ENCODE results near the gene ACTBL2. TPM values are rescaled to one million over a fixed set of nuclear protein-coding genes. Genes with fewer than 3 reads are reported as not detected.
A peak's percentile ranks its signal among the peaks of the same experiment; 100 is the strongest.

ACTBL2 gene
- total RNA-seq, 1 donor from 2014 or later, result 0.07 TPM

GRCh38 chr5:57436586-57436985 is 46.0 kb downstream of the ACTBL2 start:
- Mint-ChIP-seq H3K4me1 (peaks cover 46% of the 10 kb centered on the region), H3K4me3 (no peak overlapping the region), H3K36me3 (no peaks in the 10 kb centered on the region), H3K27me3 (ENCODE audit: low read depth) (no peaks in the 10 kb centered on the region), H3K9me3 (no peaks in the 10 kb centered on the region), H3K27ac (no peak overlapping the region)
- TF ChIP-seq, protein P1, sequence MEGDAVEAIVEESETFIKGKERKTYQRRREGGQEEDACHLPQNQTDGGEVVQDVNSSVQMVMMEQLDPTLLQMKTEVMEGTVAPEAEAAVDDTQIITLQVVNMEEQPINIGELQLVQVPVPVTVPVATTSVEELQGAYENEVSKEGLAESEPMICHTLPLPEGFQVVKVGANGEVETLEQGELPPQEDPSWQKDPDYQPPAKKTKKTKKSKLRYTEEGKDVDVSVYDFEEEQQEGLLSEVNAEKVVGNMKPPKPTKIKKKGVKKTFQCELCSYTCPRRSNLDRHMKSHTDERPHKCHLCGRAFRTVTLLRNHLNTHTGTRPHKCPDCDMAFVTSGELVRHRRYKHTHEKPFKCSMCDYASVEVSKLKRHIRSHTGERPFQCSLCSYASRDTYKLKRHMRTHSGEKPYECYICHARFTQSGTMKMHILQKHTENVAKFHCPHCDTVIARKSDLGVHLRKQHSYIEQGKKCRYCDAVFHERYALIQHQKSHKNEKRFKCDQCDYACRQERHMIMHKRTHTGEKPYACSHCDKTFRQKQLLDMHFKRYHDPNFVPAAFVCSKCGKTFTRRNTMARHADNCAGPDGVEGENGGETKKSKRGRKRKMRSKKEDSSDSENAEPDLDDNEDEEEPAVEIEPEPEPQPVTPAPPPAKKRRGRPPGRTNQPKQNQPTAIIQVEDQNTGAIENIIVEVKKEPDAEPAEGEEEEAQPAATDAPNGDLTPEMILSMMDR (IDR thresholded peaks at IDR 0.05; ENCODE audit: unreplicated experiment), result no peak
- DNase-seq (ENCODE audit: low spot score in 2 of 2, unreplicated experiment in 2 of 2), result no peak

DNA sequence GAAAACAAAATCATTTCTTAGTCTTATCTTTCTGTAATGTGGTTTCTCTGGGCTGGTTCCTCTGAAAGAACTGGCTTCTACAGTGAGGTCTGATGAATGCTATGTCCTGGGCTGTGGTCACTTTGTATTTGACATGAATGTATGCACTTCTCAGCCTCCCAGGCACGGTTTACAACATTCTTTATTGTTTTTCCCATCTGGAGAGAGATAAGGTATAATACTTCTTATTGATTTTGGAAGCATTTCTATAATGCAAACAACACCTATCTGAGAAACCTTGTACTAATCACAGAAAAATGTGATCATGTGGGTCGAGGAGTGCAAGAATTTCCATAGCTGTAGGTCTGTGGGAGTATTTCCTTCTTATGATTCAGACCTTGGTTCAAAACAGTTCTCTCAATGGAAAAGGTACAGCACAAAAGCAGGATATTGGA is 46.9 kb downstream of the ACTBL2 start:
- DNase-seq (ENCODE audit: low spot score in 2 of 2, unreplicated experiment in 2 of 2), result no peak
- TF ChIP-seq, protein P1 (IDR thresholded peaks at IDR 0.05; ENCODE audit: unreplicated experiment), result no peak
- Mint-ChIP-seq H3K4me1 (peaks cover 39% of the 10 kb centered on the region), H3K4me3 (no peak overlapping the region), H3K27me3 (ENCODE audit: low read depth) (no peaks in the 10 kb centered on the region), H3K9me3 (no peaks in the 10 kb centered on the region), H3K36me3 (no peaks in the 10 kb centered on the region), H3K27ac (peak overlapping the region; percentile 82)

DNA sequence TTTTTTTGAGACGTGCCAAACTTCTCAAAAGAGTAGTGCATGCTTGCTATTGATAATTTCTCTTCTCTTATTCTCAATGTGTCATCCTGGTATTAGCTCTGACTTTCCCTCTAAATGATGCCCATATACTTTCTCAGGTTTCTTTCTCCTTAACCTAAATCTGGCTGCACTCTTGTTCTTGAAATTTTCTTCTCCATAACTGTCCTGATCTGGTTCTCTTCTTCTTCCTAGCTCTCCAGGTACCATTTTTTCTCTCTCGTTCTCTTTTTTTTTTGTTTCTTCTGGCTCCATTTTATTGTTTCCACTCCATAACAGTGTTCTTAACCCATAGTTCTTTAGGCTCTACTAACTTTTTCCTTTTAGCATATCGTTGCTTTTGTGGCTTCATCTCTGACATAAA is 47.9 kb downstream of the ACTBL2 start:
- Mint-ChIP-seq H3K27ac (peak overlapping the region; percentile 82), H3K36me3 (no peaks in the 10 kb centered on the region), H3K4me3 (no peak overlapping the region), H3K27me3 (ENCODE audit: low read depth) (no peaks in the 10 kb centered on the region), H3K4me1 (peaks cover 39% of the 10 kb centered on the region), H3K9me3 (no peaks in the 10 kb centered on the region)
- TF ChIP-seq, protein P1 (IDR thresholded peaks at IDR 0.05; ENCODE audit: unreplicated experiment), result no peak
- no peak for DNase-seq (ENCODE audit: low spot score in 2 of 2, unreplicated experiment in 2 of 2)

GRCh38 chr5:57434227-57434640 is 48.4 kb downstream of the ACTBL2 start:
- H3K9me3 Mint-ChIP-seq, result no peaks in the 10 kb centered on the region
- DNase-seq (ENCODE audit: low spot score in 2 of 2, unreplicated experiment in 2 of 2), result no peak
- TF ChIP-seq, protein P1 (IDR thresholded peaks at IDR 0.05; ENCODE audit: unreplicated experiment), result no peak
- H3K27ac Mint-ChIP-seq, result peak overlapping the region; percentile 82
- H3K4me1 Mint-ChIP-seq, result peaks cover 40% of the 10 kb centered on the region
- H3K4me3 Mint-ChIP-seq, result no peak overlapping the region
- no peaks in the 10 kb centered on the region for H3K36me3 Mint-ChIP-seq
- no peaks in the 10 kb centered on the region for H3K27me3 Mint-ChIP-seq (ENCODE audit: low read depth)

DNA sequence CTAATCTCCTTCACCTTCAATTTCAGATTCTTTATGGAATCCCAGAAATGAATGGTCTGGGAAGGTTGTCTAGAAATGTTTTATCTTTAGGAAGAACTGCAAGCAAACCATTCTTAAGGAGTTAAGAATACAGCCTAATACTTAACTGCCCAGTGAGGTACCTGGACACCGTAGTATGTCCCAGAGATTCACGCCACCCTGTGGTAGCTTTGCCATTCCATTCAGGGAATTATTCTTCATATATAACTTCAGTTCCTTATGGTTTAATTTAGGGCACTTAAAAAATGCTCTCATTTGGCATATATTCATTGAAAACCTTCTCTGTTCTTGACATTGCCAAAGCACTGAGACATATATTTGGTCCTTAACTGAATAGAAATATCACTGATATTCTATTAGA is 49.7 kb downstream of the ACTBL2 start:
- no peaks in the 10 kb centered on the region for H3K9me3 Mint-ChIP-seq

More for the DNA sequence above, 49.7 kb downstream of the ACTBL2 start:
- Mint-ChIP-seq H3K4me3 (no peak overlapping the region), H3K4me1 (peaks cover 34% of the 10 kb centered on the region), H3K36me3 (no peaks in the 10 kb centered on the region), H3K27ac (no peak overlapping the region), H3K27me3 (ENCODE audit: low read depth) (no peaks in the 10 kb centered on the region)
- TF ChIP-seq, protein P1 (IDR thresholded peaks at IDR 0.05; ENCODE audit: unreplicated experiment), result no peak
- no peak for DNase-seq (ENCODE audit: low spot score in 2 of 2, unreplicated experiment in 2 of 2)
